HepG2 (cell line): Measurements from ENCODE around the gene CCDC201. TPM values are rescaled to one million over a fixed set of nuclear protein-coding genes. Genes with fewer than 3 reads are reported as not detected.

Experiments
- BRD4 ChIP-seq: sonication (generic); formaldehyde crosslinking; IDR thresholded peaks from 2 replicates; pipeline ENCODE4 v1.4.0; 2020; ENCODE audit warnings: missing genetic modification reagents
- EP300 ChIP-seq, 3 experiments: sonication (generic) in 1 of 3; formaldehyde crosslinking in 1 of 3; IDR thresholded peaks; 2 replicates each; pipeline versions ENCODE4 v1.5.1 to v1.6.1; 2011 to 2020; ENCODE audit warnings: low read depth in 2 of 3, low read length in 2 of 3, borderline replicate concordance in 1 of 3, improper control_type of control experiment in 1 of 3, mild to moderate bottlenecking in 1 of 3, missing genetic modification reagents in 1 of 3, moderate library complexity in 1 of 3
- EZH2 ChIP-seq: conservative IDR thresholded peaks from 2 replicates; pipeline ENCODE4 v1.6.1; 2012; ENCODE audit warnings: mild to moderate bottlenecking, low read depth, low read length, moderate library complexity
- FOXA1 ChIP-seq, 2 experiments: fragments of 450-650 bp in 1 of 2; sonication (generic) in 1 of 2; formaldehyde crosslinking in 1 of 2; IDR thresholded peaks; 2 replicates each; pipeline versions ENCODE4 v1.4.0 to v1.6.1; 2016 to 2020; ENCODE audit warnings: missing genetic modification reagents in 1 of 2
- MIER2 ChIP-seq: IDR thresholded peaks from 2 replicates; pipeline ENCODE4 v1.6.1; 2016; ENCODE audit warnings: missing biosample characterization, missing genetic modification reagents
- PHF20 ChIP-seq: sonication (generic); formaldehyde crosslinking; IDR thresholded peaks from 2 replicates; pipeline ENCODE4 v1.5.0; 2020; ENCODE audit warnings: mild to moderate bottlenecking, missing genetic modification reagents
- RARA ChIP-seq: IDR thresholded peaks from 2 replicates; pipeline ENCODE4 v1.6.1; 2016; ENCODE audit warnings: missing genetic modification reagents, missing compliant biosample characterization
- RXRB ChIP-seq: IDR thresholded peaks from 2 replicates; pipeline ENCODE4 v1.6.1; 2016; ENCODE audit warnings: borderline replicate concordance, missing genetic modification reagents, missing compliant biosample characterization
- SALL1 ChIP-seq: sonication (generic); formaldehyde crosslinking; IDR thresholded peaks from 2 replicates; pipeline ENCODE4 v1.8.0; 2022; ENCODE audit warnings: mild to moderate bottlenecking, missing genetic modification reagents
- ZNF160 ChIP-seq: sonication (generic); formaldehyde crosslinking; IDR thresholded peaks from 2 replicates; pipeline ENCODE4 v1.8.0; 2022; ENCODE audit warnings: mild to moderate bottlenecking, inconsistent platforms, missing genetic modification reagents
- ZNF550 ChIP-seq: sonication (generic); formaldehyde crosslinking; IDR thresholded peaks from 2 replicates; pipeline ENCODE4 v1.4.0; 2020; ENCODE audit warnings: mild to moderate bottlenecking, missing genetic modification reagents, borderline replicate concordance
- ZNF7 ChIP-seq: IDR thresholded peaks from 2 replicates; pipeline ENCODE4 v1.6.1; 2016; ENCODE audit warnings: missing biosample characterization, missing genetic modification reagents
- polyA plus RNA-seq, 8 experiments: library from polyadenylated mRNA; depleted of rRNA in 3 of 8; stranded (reverse) in 7 of 8; unstranded in 1 of 8; fragments of >200 nt; fragmentation: Illumina TruSeq in 4 of 8; extraction: Trizol in 4 of 8; gene quantifications; 2 replicates each; pipeline versions ENCODE4 v1.2.1 to v1.2.3, GENCODE V29; 2011 to 2016; ENCODE audit warnings: low read depth in 4 of 8, missing spikeins in 1 of 8, mixed read lengths in 1 of 8; ENCODE audit not compliant: insufficient read depth in 1 of 8
- total RNA-seq, 5 experiments: library from RNA; depleted of rRNA; stranded (reverse); fragments of >200 nt; fragmentation: Illumina TruSeq; extraction: Trizol; gene quantifications; 2 replicates each; pipeline ENCODE4 v1.2.3, GENCODE V29; 2016; ENCODE audit warnings: low read depth in 1 of 5
- TF ChIP-seq, protein P1 (sequence below): IDR thresholded peaks from 2 replicates; pipeline ENCODE4 v1.6.1; 2016; ENCODE audit warnings: missing genetic modification reagents, missing compliant biosample characterization
- TF ChIP-seq, protein P2 (sequence below): sonication (generic); formaldehyde crosslinking; conservative IDR thresholded peaks from 2 replicates; pipeline ENCODE4 v1.4.0; 2020; ENCODE audit warnings: missing genetic modification reagents
- TF ChIP-seq, protein P3 (sequence below): sonication (generic); formaldehyde crosslinking; conservative IDR thresholded peaks from 2 replicates; pipeline ENCODE4 v1.4.0; 2020; ENCODE audit warnings: missing genetic modification reagents
- TF ChIP-seq, protein P4 (sequence below): sonication (generic); formaldehyde crosslinking; IDR thresholded peaks from 2 replicates; pipeline ENCODE4 v1.8.0; 2022; ENCODE audit warnings: mild to moderate bottlenecking, missing genetic modification reagents, moderate library complexity
- TF ChIP-seq, protein P5 (sequence below): sonication (generic); formaldehyde crosslinking; IDR thresholded peaks from 2 replicates; pipeline ENCODE4 v1.8.0; 2023; ENCODE audit warnings: mild to moderate bottlenecking, missing genetic modification reagents

CCDC201 gene
- total and polyA plus RNA-seq, 2 of the 13 experiments (the other 11 are each of a cell fraction or from before 2014, with no cell fraction given): 0.92 TPM; not detected in 1

DNA sequence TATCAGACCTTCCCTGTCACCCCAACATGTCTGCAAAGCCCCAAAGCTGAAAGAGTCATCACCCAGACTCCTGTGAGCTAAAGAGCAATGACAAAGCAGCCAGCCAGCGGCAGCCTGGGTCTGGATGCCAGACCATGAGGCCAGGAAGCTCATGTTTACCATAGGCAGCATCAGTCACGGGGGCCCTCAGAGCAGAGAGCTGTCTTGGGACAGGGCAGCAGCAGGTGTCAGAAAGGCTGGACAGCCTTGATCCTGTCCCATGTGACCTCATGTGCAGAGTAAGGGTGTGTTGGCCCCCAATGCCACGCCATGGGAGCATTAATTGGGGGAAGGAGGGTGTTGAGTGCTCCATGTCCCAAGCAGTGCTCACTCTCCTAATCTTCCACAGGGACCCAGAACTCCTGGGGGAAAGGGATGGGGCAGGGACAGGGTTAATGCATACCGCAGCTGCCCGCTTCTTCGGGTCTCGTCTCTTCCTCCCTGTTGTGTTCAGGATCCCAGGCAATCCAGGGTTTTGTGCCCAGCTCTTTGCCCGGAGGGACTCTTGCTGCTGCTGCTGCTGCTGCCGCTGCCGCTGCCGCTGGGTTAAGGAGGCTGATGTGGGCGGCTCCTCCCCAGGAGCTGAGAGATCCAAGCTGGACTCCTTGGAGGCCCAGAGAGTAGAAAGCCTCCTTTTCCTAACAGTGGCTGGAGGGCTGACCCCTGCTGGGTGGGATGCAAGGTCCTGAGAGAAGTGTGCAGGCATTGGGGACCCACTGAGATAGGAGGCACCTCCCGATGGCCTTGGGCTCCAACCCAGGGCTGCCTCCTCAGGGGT, 7.1 kb downstream of the CCDC201 start (continued):
- TF ChIP-seq ZNF550: no peak
- TF ChIP-seq PHF20 (CRISPR knock-in tag): 0 out of 2 replicates have a peak, but pooled peaks have one; percentile 21
- TF ChIP-seq FOXA1 (IDR thresholded peaks at IDR 0.05): no peak
- peak; percentile 76; the same call in 1 of the 2 replicates for TF ChIP-seq FOXA1 (CRISPR knock-in tag; IDR thresholded peaks at IDR 0.05)
- TF ChIP-seq EP300 (IDR thresholded peaks at IDR 0.05; ENCODE audit: low read depth in 2 of 2, low read length in 2 of 2): no peak
- 0 out of 2 replicates have a peak, but pooled peaks have one; percentile 14 for TF ChIP-seq EP300 (CRISPR knock-in tag; IDR thresholded peaks at IDR 0.05; ENCODE audit: borderline replicate concordance)
- TF ChIP-seq SALL1: peak; percentile 82
- TF ChIP-seq BRD4 (CRISPR knock-in tag): no peak
- TF ChIP-seq, protein P1, sequence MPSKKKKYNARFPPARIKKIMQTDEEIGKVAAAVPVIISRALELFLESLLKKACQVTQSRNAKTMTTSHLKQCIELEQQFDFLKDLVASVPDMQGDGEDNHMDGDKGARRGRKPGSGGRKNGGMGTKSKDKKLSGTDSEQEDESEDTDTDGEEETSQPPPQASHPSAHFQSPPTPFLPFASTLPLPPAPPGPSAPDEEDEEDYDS (CRISPR knock-in tag): peak; percentile 23; the same call in 1 of the 2 replicates
- TF ChIP-seq ZNF7 (CRISPR knock-in tag): peak; percentile 64; the same call in 1 of the 2 replicates
- TF ChIP-seq RXRB (CRISPR knock-in tag): peak; percentile 69; the same call in 1 of the 2 replicates
- TF ChIP-seq, protein P2, sequence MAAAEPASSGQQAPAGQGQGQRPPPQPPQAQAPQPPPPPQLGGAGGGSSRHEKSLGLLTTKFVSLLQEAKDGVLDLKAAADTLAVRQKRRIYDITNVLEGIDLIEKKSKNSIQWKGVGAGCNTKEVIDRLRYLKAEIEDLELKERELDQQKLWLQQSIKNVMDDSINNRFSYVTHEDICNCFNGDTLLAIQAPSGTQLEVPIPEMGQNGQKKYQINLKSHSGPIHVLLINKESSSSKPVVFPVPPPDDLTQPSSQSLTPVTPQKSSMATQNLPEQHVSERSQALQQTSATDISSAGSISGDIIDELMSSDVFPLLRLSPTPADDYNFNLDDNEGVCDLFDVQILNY (CRISPR knock-in tag): no peak
- TF ChIP-seq, protein P3, sequence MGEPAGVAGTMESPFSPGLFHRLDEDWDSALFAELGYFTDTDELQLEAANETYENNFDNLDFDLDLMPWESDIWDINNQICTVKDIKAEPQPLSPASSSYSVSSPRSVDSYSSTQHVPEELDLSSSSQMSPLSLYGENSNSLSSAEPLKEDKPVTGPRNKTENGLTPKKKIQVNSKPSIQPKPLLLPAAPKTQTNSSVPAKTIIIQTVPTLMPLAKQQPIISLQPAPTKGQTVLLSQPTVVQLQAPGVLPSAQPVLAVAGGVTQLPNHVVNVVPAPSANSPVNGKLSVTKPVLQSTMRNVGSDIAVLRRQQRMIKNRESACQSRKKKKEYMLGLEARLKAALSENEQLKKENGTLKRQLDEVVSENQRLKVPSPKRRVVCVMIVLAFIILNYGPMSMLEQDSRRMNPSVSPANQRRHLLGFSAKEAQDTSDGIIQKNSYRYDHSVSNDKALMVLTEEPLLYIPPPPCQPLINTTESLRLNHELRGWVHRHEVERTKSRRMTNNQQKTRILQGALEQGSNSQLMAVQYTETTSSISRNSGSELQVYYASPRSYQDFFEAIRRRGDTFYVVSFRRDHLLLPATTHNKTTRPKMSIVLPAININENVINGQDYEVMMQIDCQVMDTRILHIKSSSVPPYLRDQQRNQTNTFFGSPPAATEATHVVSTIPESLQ: no peak
- TF ChIP-seq, protein P4, sequence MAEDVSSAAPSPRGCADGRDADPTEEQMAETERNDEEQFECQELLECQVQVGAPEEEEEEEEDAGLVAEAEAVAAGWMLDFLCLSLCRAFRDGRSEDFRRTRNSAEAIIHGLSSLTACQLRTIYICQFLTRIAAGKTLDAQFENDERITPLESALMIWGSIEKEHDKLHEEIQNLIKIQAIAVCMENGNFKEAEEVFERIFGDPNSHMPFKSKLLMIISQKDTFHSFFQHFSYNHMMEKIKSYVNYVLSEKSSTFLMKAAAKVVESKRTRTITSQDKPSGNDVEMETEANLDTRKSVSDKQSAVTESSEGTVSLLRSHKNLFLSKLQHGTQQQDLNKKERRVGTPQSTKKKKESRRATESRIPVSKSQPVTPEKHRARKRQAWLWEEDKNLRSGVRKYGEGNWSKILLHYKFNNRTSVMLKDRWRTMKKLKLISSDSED (CRISPR knock-in tag): no peak
- no peak for TF ChIP-seq ZNF160
- peak; percentile 72 for TF ChIP-seq RARA
- no peak for TF ChIP-seq EZH2
- no peak for TF ChIP-seq MIER2 (CRISPR knock-in tag)
- TF ChIP-seq, protein P5, sequence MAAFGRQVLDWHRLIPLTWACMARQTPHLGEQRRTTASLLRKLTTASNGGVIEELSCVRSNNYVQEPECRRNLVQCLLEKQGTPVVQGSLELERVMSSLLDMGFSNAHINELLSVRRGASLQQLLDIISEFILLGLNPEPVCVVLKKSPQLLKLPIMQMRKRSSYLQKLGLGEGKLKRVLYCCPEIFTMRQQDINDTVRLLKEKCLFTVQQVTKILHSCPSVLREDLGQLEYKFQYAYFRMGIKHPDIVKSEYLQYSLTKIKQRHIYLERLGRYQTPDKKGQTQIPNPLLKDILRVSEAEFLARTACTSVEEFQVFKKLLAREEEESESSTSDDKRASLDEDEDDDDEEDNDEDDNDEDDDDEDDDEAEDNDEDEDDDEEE (CRISPR knock-in tag): 0 out of 2 replicates have a peak, but pooled peaks have one; percentile 53
